Ectodermal cell (in vitro differentiated cells): Measurements from ENCODE around the gene POU2F2.

Experiments
- H3K27ac ChIP-seq: 2 replicates; pipeline ENCODE4 v1.7.0; 2013; ENCODE audit warnings: mild to moderate bottlenecking, low read depth, low read length; ENCODE audit not compliant: insufficient read depth, poor library complexity, severe bottlenecking
- H3K27me3 ChIP-seq: 2 replicates; pipeline ENCODE4 v1.7.0; 2013; ENCODE audit warnings: mild to moderate bottlenecking, low read length; ENCODE audit not compliant: insufficient read depth, control insufficient read depth, poor library complexity, severe bottlenecking
- H3K36me3 ChIP-seq: one replicate; pipeline ENCODE4 v1.7.0; 2013; ENCODE audit warnings: low read length; ENCODE audit not compliant: control insufficient read depth, insufficient read depth
- H3K4me1 ChIP-seq: one replicate; pipeline ENCODE4 v1.7.0; 2013; ENCODE audit warnings: low read length; ENCODE audit not compliant: control insufficient read depth, insufficient read depth
- H3K4me3 ChIP-seq: 2 replicates; pipeline ENCODE4 v1.7.0; 2013; ENCODE audit warnings: low read depth, low read length, control low read depth; ENCODE audit not compliant: insufficient read depth
- H3K9me3 ChIP-seq: 2 replicates; pipeline ENCODE4 v1.7.0; 2013; ENCODE audit warnings: mild to moderate bottlenecking, low read length, moderate library complexity; ENCODE audit not compliant: control insufficient read depth
- WGBS, 2 experiments: methylation state at CpG; one replicate each; pipeline ENCODE4 v1.1.7; 2013; ENCODE audit warnings: missing lambda C conversion rate in 2 of 2; 5-methylcytosine and 5-hydroxymethylcytosine counted together

POU2F2 gene

GRCh38 chr19:42124386-42124901 lies 7.8 kb downstream of the POU2F2 start:
- Histone ChIP-seq H3K4me1 (no peaks in the 10 kb centered on the region), H3K4me3 (no peak overlapping the region), H3K27ac (no peak overlapping the region), H3K27me3 (no peaks in the 10 kb centered on the region), H3K9me3 (no peaks in the 10 kb centered on the region), H3K36me3 (no peaks in the 10 kb centered on the region)
- WGBS, 2 experiments = 91 to 95% methylated on average over 5 of the region's 5 CpGs

- WGBS, 2 experiments = 82 to 94% methylated on average over 1 of the region's 1 CpG
- Histone ChIP-seq H3K4me3 (no peak overlapping the region), H3K36me3 (no peaks in the 10 kb centered on the region)
Observed at GRCh38 chr19:42123765-42124164, 8.5 kb downstream of the POU2F2 start.

GRCh38 chr19:42122691-42123607 lies 9.3 kb downstream of the POU2F2 start:
- no peak overlapping the region for H3K4me3 ChIP-seq
- H3K27me3 ChIP-seq = no peaks in the 10 kb centered on the region
- WGBS, 2 experiments = 88 to 90% methylated on average over 17 of the region's 17 CpGs

More at GRCh38 chr19:42123765-42124164, 8.5 kb downstream of the POU2F2 start:
- Histone ChIP-seq H3K27ac (no peak overlapping the region), H3K9me3 (no peaks in the 10 kb centered on the region), H3K4me1 (no peaks in the 10 kb centered on the region), H3K27me3 (no peaks in the 10 kb centered on the region)

GRCh38 chr19:42121656-42122069 lies 10.6 kb downstream of the POU2F2 start:
- no peaks in the 10 kb centered on the region for H3K9me3 ChIP-seq
- no peaks in the 10 kb centered on the region for H3K36me3 ChIP-seq
- no peaks in the 10 kb centered on the region for H3K4me1 ChIP-seq
- no peak overlapping the region for H3K27ac ChIP-seq
- no peak overlapping the region for H3K4me3 ChIP-seq
- 48 to 51% methylated on average over 4 to 8 of the region's 8 CpGs for WGBS, 2 experiments
- H3K27me3 ChIP-seq = no peaks in the 10 kb centered on the region

More at GRCh38 chr19:42122691-42123607, 9.3 kb downstream of the POU2F2 start:
- Histone ChIP-seq H3K36me3 (no peaks in the 10 kb centered on the region), H3K4me1 (no peaks in the 10 kb centered on the region), H3K27ac (no peak overlapping the region), H3K9me3 (no peaks in the 10 kb centered on the region)

GRCh38 chr19:42121036-42121621 lies 11.1 kb downstream of the POU2F2 start:
- no peaks in the 10 kb centered on the region for H3K4me1 ChIP-seq

GRCh38 chr19:42120276-42120980 lies 11.8 kb downstream of the POU2F2 start:
- no peaks in the 10 kb centered on the region for H3K36me3 ChIP-seq
- H3K9me3 ChIP-seq = no peaks in the 10 kb centered on the region
- H3K4me1 ChIP-seq = no peaks in the 10 kb centered on the region
- no peaks in the 10 kb centered on the region for H3K27me3 ChIP-seq
- H3K27ac ChIP-seq = no peak overlapping the region
- no peak overlapping the region for H3K4me3 ChIP-seq
- WGBS, 2 experiments = 94 to 95% methylated on average over 9 of the region's 10 CpGs

More at GRCh38 chr19:42121036-42121621, 11.1 kb downstream of the POU2F2 start:
- no peak overlapping the region for H3K27ac ChIP-seq
- no peaks in the 10 kb centered on the region for H3K27me3 ChIP-seq
- no peaks in the 10 kb centered on the region for H3K36me3 ChIP-seq
- WGBS, 2 experiments = 79 to 81% methylated on average over 5 of the region's 5 CpGs
- H3K9me3 ChIP-seq = no peaks in the 10 kb centered on the region
- H3K4me3 ChIP-seq = no peak overlapping the region

- Histone ChIP-seq H3K4me3 (no peak overlapping the region), H3K9me3 (no peaks in the 10 kb centered on the region), H3K27ac (no peak overlapping the region), H3K27me3 (no peaks in the 10 kb centered on the region), H3K4me1 (no peaks in the 10 kb centered on the region), H3K36me3 (no peaks in the 10 kb centered on the region)
- 89 to 94% methylated on average over 6 of the region's 6 CpGs for WGBS, 2 experiments
Observed at GRCh38 chr19:42117076-42117475, 15.2 kb downstream of the POU2F2 start.

- H3K4me3 ChIP-seq = no peak overlapping the region
- H3K27me3 ChIP-seq = no peaks in the 10 kb centered on the region
- no peaks in the 10 kb centered on the region for H3K4me1 ChIP-seq
- WGBS, 2 experiments = 94% methylated on average over 20 of the region's 20 CpGs
- H3K36me3 ChIP-seq = no peaks in the 10 kb centered on the region
- no peaks in the 10 kb centered on the region for H3K9me3 ChIP-seq
- H3K27ac ChIP-seq = no peak overlapping the region
Observed at GRCh38 chr19:42116308-42117075, 15.8 kb downstream of the POU2F2 start.

GRCh38 chr19:42115705-42116104 lies 16.5 kb downstream of the POU2F2 start:
- Histone ChIP-seq H3K9me3 (no peaks in the 10 kb centered on the region), H3K27ac (no peak overlapping the region), H3K36me3 (no peaks in the 10 kb centered on the region), H3K4me3 (no peak overlapping the region), H3K4me1 (no peaks in the 10 kb centered on the region), H3K27me3 (no peaks in the 10 kb centered on the region)
- WGBS, 2 experiments = 89 to 92% methylated on average over 4 of the region's 4 CpGs
